ENCODE data around the gene OSBP2. TPM values are rescaled to one million over a fixed set of nuclear protein-coding genes. Genes with fewer than 3 reads are reported as not detected.

OSBP2 gene
- total and polyA plus RNA-seq, 2 of the 13 experiments (the other 11 are each of a cell fraction or from before 2014, with no cell fraction given): 5.0 to 7.7 TPM

- H2AFZ ChIP-seq (ENCODE audit: low read length): no peak overlapping the region
- TF ChIP-seq ZNF749 (CRISPR knock-in tag; IDR thresholded peaks at IDR 0.05; ENCODE audit: borderline replicate concordance) (no peak), ZSCAN20 (CRISPR knock-in tag; IDR thresholded peaks at IDR 0.05; ENCODE audit: borderline replicate concordance) (no peak), ZUFSP (CRISPR knock-in tag; IDR thresholded peaks at IDR 0.05; ENCODE audit: borderline replicate concordance) (no peak), SP1 (IDR thresholded peaks at IDR 0.05) (no peak), SP1 (CRISPR knock-in tag; IDR thresholded peaks at IDR 0.05) (no peak), CENPT (CRISPR knock-in tag; IDR thresholded peaks at IDR 0.05; ENCODE audit: low read depth) (no peak), ZC3H13 (CRISPR knock-in tag; IDR thresholded peaks at IDR 0.05) (no peak), ASH2L (IDR thresholded peaks at IDR 0.05; ENCODE audit: insufficient read length, low read depth, low read length) (no peak), RBFOX2 (IDR thresholded peaks at IDR 0.05; ENCODE audit: low read depth, low read length) (no peak), ZHX1 (CRISPR knock-in tag; IDR thresholded peaks at IDR 0.05; ENCODE audit: low read depth) (no peak)
- TF ChIP-seq, protein P1, sequence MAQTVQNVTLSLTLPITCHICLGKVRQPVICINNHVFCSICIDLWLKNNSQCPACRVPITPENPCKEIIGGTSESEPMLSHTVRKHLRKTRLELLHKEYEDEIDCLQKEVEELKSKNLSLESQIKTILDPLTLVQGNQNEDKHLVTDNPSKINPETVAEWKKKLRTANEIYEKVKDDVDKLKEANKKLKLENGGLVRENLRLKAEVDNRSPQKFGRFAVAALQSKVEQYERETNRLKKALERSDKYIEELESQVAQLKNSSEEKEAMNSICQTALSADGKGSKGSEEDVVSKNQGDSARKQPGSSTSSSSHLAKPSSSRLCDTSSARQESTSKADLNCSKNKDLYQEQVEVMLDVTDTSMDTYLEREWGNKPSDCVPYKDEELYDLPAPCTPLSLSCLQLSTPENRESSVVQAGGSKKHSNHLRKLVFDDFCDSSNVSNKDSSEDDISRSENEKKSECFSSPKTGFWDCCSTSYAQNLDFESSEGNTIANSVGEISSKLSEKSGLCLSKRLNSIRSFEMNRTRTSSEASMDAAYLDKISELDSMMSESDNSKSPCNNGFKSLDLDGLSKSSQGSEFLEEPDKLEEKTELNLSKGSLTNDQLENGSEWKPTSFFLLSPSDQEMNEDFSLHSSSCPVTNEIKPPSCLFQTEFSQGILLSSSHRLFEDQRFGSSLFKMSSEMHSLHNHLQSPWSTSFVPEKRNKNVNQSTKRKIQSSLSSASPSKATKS (CRISPR knock-in tag; IDR thresholded peaks at IDR 0.05): no peak
- TF ChIP-seq, protein P2, sequence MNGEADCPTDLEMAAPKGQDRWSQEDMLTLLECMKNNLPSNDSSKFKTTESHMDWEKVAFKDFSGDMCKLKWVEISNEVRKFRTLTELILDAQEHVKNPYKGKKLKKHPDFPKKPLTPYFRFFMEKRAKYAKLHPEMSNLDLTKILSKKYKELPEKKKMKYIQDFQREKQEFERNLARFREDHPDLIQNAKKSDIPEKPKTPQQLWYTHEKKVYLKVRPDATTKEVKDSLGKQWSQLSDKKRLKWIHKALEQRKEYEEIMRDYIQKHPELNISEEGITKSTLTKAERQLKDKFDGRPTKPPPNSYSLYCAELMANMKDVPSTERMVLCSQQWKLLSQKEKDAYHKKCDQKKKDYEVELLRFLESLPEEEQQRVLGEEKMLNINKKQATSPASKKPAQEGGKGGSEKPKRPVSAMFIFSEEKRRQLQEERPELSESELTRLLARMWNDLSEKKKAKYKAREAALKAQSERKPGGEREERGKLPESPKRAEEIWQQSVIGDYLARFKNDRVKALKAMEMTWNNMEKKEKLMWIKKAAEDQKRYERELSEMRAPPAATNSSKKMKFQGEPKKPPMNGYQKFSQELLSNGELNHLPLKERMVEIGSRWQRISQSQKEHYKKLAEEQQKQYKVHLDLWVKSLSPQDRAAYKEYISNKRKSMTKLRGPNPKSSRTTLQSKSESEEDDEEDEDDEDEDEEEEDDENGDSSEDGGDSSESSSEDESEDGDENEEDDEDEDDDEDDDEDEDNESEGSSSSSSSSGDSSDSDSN (CRISPR knock-in tag; IDR thresholded peaks at IDR 0.05): no peak
- ChIA-PET POLR2A (no interaction called here), CTCF (ENCODE audit: low intra/inter-chr PET ratio, low total read pairs) (no interaction called here)
- DNase-seq (ENCODE audit: low spot score) (no peak), ATAC-seq (no peak), FAIRE-seq (no peak)
- no peaks in the 10 kb centered on the region for H3K79me2 ChIP-seq (ENCODE audit: insufficient read depth, low read length)
- no peaks in the 10 kb centered on the region for H3K9me3 ChIP-seq (ENCODE audit: low read length)
- H3K36me3 ChIP-seq (replicated peaks in 1 of 2; ENCODE audit: control insufficient read depth in 1 of 2, insufficient read depth in 2 of 2, low read length in 2 of 2): no peaks in the 10 kb centered on the region
- H3K4me2 ChIP-seq (ENCODE audit: low read depth, low read length): no peak overlapping the region
- in situ Hi-C loops (cut with HindIII; ENCODE audit: extremely low pct_ligation_motif_present, low pct_unique_long_range_greater_than_20kb): no loop called here
- H4K20me1 ChIP-seq (ENCODE audit: insufficient read depth, low read length): no peaks in the 10 kb centered on the region
- peaks cover 3 to 31% of the 10 kb centered on the region in 2 experiments; a peak in 4 of 5 replicates for H3K27me3 ChIP-seq (ENCODE audit: control insufficient read depth in 1 of 2, insufficient read depth in 2 of 2, low read length in 2 of 2)
- H3K4me3 ChIP-seq (replicated peaks in 1 of 3; ENCODE audit: insufficient read depth in 1 of 3, low read depth in 2 of 3, low read length in 3 of 3): no peak overlapping the region
- no peak overlapping the region for H3K9ac ChIP-seq (ENCODE audit: insufficient read depth, low read depth, low read length)
- H3K4me1 ChIP-seq (ENCODE audit: insufficient read depth, low read length): peaks cover 18% of the 10 kb centered on the region
- no TSS peak for BruUV-seq (replicated peaks)
- intact Hi-C loops (cut with micrococcal nuclease; ENCODE audit: unreplicated experiment): no loop called here
- 33% methylated on average over 15 of the region's 21 CpGs for WGBS (ENCODE audit: low lambda C conversion rate)
- no peak overlapping the region for H3K27ac ChIP-seq (ENCODE audit: extremely low read length, insufficient read depth, low read length)
These were observed 180.0 kb downstream of the OSBP2 start for GRCh38 chr22:30874431-30875370.
